Rectal smooth muscle tissue (tissue), 1 donor: ENCODE results near the gene CCNI2.

ENCODE experiments used
- H3K27ac ChIP-seq: one replicate; pipeline ENCODE4 v1.7.0; 2013; ENCODE audit warnings: low read depth, low read length, inconsistent platforms
- H3K27me3 ChIP-seq: one replicate; pipeline ENCODE4 v1.7.0; 2013; ENCODE audit warnings: low read length; ENCODE audit not compliant: control insufficient read depth, insufficient read depth
- H3K36me3 ChIP-seq: one replicate; pipeline ENCODE4 v1.7.0; 2013; ENCODE audit warnings: low read length; ENCODE audit not compliant: control insufficient read depth, insufficient read depth
- H3K4me1 ChIP-seq: one replicate; pipeline ENCODE4 v1.7.0; 2013; ENCODE audit warnings: low read length; ENCODE audit not compliant: control insufficient read depth, insufficient read depth
- H3K4me3 ChIP-seq: one replicate; pipeline ENCODE4 v1.7.0; 2013; ENCODE audit warnings: low read length
- H3K9ac ChIP-seq: one replicate; pipeline ENCODE4 v1.7.0; 2013; ENCODE audit warnings: low read length

The CCNI2 gene

DNA sequence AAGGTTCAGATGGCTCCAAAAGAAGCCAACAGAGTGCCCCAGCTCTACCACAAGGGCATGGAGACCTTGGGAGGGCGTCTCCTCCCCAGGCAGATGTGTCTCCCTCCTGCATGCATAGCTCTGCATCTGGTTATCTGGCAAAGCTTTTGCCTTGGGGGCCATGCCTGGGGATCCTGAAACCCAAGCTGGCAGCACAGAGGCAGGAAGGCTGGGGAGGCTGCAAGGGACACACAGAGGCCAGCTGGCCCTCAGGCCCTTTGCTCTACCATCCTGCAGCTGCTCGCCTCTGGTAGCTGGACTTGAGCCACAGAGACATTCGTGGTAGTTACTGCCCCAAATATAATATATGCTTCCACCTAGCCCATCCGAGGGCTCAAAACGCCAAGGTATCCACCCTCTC lies 25.9 kb downstream of the CCNI2 start:
- Histone ChIP-seq H3K4me1 (peaks cover 5% of the 10 kb centered on the region), H3K36me3 (no peaks in the 10 kb centered on the region), H3K9ac (no peak overlapping the region), H3K27ac (no peak overlapping the region), H3K4me3 (no peak overlapping the region), H3K27me3 (peaks cover 4% of the 10 kb centered on the region)

- Histone ChIP-seq H3K27ac (no peak overlapping the region), H3K4me3 (no peak overlapping the region), H3K4me1 (peaks cover 5% of the 10 kb centered on the region), H3K36me3 (no peaks in the 10 kb centered on the region), H3K27me3 (peaks cover 4% of the 10 kb centered on the region), H3K9ac (no peak overlapping the region)
These were observed 26.6 kb downstream of the CCNI2 start for GRCh38 chr5:132773601-132774355.

- Histone ChIP-seq H3K9ac (no peak overlapping the region), H3K4me3 (no peak overlapping the region), H3K4me1 (peaks cover 5% of the 10 kb centered on the region), H3K36me3 (no peaks in the 10 kb centered on the region), H3K27ac (no peak overlapping the region), H3K27me3 (peaks cover 4% of the 10 kb centered on the region)
These were observed 27.2 kb downstream of the CCNI2 start for GRCh38 chr5:132774406-132774805.

DNA sequence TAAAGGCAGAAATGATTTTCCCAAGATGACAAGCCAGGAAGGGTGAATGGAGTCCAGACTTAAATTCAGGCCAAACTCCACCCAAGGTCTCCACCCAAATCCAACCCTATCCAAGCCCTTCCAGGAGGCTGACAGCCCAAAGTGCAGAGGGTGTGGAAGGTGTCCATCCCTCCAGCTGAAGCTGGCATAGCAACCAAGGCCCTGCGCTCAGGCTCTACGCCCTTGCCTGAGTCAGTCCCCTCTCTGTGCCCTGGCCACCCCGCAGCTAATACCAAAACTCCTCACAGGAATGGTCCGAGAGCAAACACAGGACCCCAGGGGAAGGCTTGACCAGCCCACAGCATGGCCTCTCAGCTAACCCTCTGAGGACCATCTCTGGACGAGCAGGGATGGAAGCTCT lies 27.7 kb downstream of the CCNI2 start:
- Histone ChIP-seq H3K9ac (no peak overlapping the region), H3K4me3 (no peak overlapping the region), H3K4me1 (peaks cover 5% of the 10 kb centered on the region), H3K27me3 (peaks cover 4% of the 10 kb centered on the region), H3K36me3 (no peaks in the 10 kb centered on the region), H3K27ac (no peak overlapping the region)

DNA sequence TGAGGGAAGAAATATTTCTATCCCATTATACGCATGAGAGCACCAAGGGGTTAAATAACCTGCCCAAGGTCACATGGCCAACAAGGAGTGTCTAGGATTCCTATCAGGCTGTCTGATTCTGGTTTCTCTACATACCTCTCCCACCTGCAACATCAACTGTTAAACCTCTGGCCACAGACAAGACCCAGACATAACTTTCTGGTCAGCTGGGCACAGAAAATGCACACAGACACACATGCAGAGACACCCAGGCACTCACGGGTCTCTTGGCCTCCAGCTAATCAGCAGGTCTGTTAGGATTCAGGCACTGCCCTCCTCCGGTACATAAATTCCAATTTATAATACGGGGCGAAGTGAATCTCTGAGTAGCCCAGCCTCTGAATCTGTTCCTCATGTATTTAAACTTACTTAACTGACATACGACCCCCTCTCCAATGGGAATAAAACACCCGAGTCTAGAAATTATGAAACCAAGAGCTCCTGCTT lies 28.3 kb downstream of the CCNI2 start:
- Histone ChIP-seq H3K27ac (no peak overlapping the region), H3K4me3 (peak overlapping the region; percentile 88), H3K9ac (no peak overlapping the region), H3K27me3 (peaks cover 4% of the 10 kb centered on the region), H3K4me1 (peaks cover 5% of the 10 kb centered on the region), H3K36me3 (no peaks in the 10 kb centered on the region)

DNA sequence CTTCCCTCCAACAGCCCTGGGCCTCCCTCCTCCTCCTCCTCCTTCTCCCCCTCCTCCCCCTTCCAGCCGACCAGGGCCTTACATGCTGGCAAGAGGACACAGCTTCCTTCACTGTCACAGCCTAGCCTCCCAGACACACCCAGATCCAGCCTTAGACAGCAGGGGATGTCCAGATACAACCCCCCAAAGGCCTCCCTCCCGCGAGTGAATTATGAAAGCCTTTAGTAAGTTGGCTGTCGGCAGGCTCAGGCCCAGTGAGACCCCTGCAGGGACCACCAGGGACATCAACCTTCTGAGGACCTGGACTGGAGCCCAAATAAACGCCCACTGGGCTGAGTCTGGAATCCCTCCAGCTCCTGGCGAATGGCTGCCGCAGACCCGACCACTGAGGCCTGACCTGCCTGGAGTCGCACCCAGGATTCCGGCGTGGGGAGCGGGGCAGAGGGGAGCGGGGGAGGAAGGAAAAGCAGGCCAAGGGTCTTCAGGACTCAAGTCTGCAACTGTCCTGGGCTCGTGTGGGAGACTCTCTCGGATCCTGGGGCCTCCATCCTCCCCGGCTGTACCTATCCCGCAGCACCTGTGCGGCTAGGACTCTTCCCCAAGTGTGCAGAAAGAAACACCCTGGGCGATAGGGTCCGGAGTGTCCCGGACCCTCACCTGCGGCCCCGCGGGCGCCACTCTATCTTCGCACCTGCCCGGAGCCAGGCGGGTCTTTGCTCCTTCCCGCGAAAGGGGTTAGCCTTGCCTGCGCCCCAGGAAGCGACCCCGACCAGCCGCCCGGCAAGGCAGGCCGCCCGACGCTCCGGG lies 29.1 kb downstream of the CCNI2 start:
- no peaks in the 10 kb centered on the region for H3K36me3 ChIP-seq
- H3K9ac ChIP-seq, result no peak overlapping the region
- H3K4me3 ChIP-seq, result peak overlapping the region; percentile 88
- no peak overlapping the region for H3K27ac ChIP-seq
- peaks cover 4% of the 10 kb centered on the region for H3K27me3 ChIP-seq
- peaks cover 5% of the 10 kb centered on the region for H3K4me1 ChIP-seq

GRCh38 chr5:132776938-132777208 lies 29.6 kb downstream of the CCNI2 start:
- no peak overlapping the region for H3K9ac ChIP-seq
- H3K4me1 ChIP-seq, result peaks cover 5% of the 10 kb centered on the region
- H3K36me3 ChIP-seq, result no peaks in the 10 kb centered on the region
- H3K27ac ChIP-seq, result no peak overlapping the region
- peak overlapping the region; percentile 88 for H3K4me3 ChIP-seq
- H3K27me3 ChIP-seq, result peaks cover 4% of the 10 kb centered on the region

DNA sequence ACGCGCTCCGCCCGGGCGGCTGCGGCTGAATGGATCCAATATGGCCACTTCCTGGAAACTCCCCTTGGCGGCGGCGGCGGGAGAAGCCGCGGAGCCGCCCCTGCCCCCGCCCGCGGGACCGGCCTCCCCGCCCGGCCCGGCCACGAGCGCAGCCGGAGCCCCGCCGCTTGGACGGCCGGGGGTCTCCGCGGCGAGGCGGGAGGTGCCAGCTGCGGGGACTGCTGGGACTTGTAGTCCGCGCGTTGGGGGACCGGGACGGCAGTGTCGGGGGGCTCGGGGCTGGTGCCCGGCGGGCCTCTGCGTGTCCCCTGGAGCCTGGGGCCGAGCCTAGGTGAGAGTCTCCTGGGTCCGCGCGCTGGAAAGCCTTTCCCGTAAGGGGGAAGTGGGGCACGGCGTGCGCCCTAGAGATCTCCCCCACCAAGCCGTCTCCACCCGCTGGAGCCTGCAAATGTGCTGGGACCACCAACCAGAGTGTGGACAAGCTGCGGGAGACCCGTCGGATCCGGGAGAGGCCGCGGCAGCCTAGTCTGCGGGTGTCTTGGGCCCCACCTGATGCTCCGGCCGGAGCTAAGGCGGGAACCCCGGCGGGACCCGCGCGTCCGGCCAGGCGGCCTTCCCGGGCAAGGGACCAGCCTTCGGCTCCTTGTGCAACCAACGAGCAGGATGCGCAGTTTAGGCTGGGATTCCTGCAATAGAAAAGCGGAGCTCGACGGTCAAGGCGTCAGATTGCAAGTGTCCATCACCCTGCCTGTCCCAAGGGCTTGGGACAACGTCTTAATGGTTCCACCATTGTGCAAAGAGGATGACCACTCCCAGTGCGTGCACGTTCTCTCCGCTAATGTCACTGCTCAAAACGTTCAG lies 30.2 kb downstream of the CCNI2 start, which contains the start of gene SEPTIN8:
TSS of gene SEPTIN8 (minus strand) at position 31 of the 861 bp plus-strand sequence. CDS start 102 bp downstream, outside the sequence.
- H3K36me3 ChIP-seq, result no peaks in the 10 kb centered on the region
- peak within 1 kb of the TSS; percentile 55 for H3K27ac ChIP-seq
- peak within 1 kb of the TSS; percentile 88 for H3K4me3 ChIP-seq
- peaks cover 4% of the 10 kb centered on the region for H3K27me3 ChIP-seq
- H3K9ac ChIP-seq, result peak within 1 kb of the TSS; percentile 51
- peaks cover 5% of the 10 kb centered on the region for H3K4me1 ChIP-seq

- no peak overlapping the region for H3K27ac ChIP-seq
- no peak overlapping the region for H3K9ac ChIP-seq
- H3K27me3 ChIP-seq, result peaks cover 4% of the 10 kb centered on the region
- H3K4me1 ChIP-seq, result peaks cover 5% of the 10 kb centered on the region
- peak overlapping the region; percentile 88 for H3K4me3 ChIP-seq
- H3K36me3 ChIP-seq, result no peaks in the 10 kb centered on the region
These were observed 30.9 kb downstream of the CCNI2 start for GRCh38 chr5:132778129-132778528.

GRCh38 chr5:132778856-132779255 lies 31.6 kb downstream of the CCNI2 start:
- Histone ChIP-seq H3K27me3 (peaks cover 4% of the 10 kb centered on the region), H3K9ac (no peak overlapping the region), H3K4me1 (peaks cover 5% of the 10 kb centered on the region), H3K27ac (no peak overlapping the region), H3K4me3 (no peak overlapping the region), H3K36me3 (no peaks in the 10 kb centered on the region)

- no peaks in the 10 kb centered on the region for H3K36me3 ChIP-seq
- peaks cover 4% of the 10 kb centered on the region for H3K27me3 ChIP-seq
- no peak overlapping the region for H3K9ac ChIP-seq
- no peak overlapping the region for H3K4me3 ChIP-seq
- no peak overlapping the region for H3K27ac ChIP-seq
- peaks cover 5% of the 10 kb centered on the region for H3K4me1 ChIP-seq
These were observed 32.7 kb downstream of the CCNI2 start for GRCh38 chr5:132779961-132780360.

GRCh38 chr5:132780577-132780976 lies 33.4 kb downstream of the CCNI2 start:
- peaks cover 5% of the 10 kb centered on the region for H3K4me1 ChIP-seq
- H3K4me3 ChIP-seq, result no peak overlapping the region
- peaks cover 4% of the 10 kb centered on the region for H3K27me3 ChIP-seq
- no peak overlapping the region for H3K9ac ChIP-seq
- H3K36me3 ChIP-seq, result no peaks in the 10 kb centered on the region
- H3K27ac ChIP-seq, result no peak overlapping the region
